ENCODE data around the gene NDUFA5.

- TF ChIP-seq CTCF (IDR thresholded peaks at IDR 0.05) (no peak), FOXP1 (CRISPR knock-in tag; IDR thresholded peaks at IDR 0.05; ENCODE audit: borderline replicate concordance) (no peak), USF2 (CRISPR knock-in tag; IDR thresholded peaks at IDR 0.05) (no peak), ETV6 (CRISPR knock-in tag; IDR thresholded peaks at IDR 0.05) (no peak), ZNF512 (CRISPR knock-in tag; IDR thresholded peaks at IDR 0.05; ENCODE audit: borderline replicate concordance) (no peak), CREB1 (CRISPR knock-in tag; IDR thresholded peaks at IDR 0.05) (no peak), JUN (CRISPR knock-in tag; IDR thresholded peaks at IDR 0.05) (no peak)
These were observed 14.1 kb upstream of the NDUFA5 start for GRCh38 chr7:123571684-123572083.
